WERI-Rb-1 (cell line): ENCODE measurements around the gene SNAI1.
"Not testable (repeated sequence)": the region's sequence is repeated elsewhere in the genome, so short reads cannot be mapped to it uniquely, and the experiment has no call there.

Source experiments
- DNase-seq: peaks from one replicate; pipeline ENCODE4 v3.0.0-alpha.2; 2020
- H3K27ac ChIP-seq: fragments of 250-450 bp; sonication (Bioruptor Pico); 2 replicates; pipeline ENCODE4 v1.5.1; 2020; ENCODE audit warnings: mild to moderate bottlenecking, moderate library complexity
- H3K27me3 ChIP-seq: fragments of 250-450 bp; sonication (Bioruptor Pico); 2 replicates; pipeline ENCODE4 v1.5.1; 2021; ENCODE audit warnings: mild to moderate bottlenecking, low read depth, moderate library complexity; ENCODE audit not compliant: insufficient read depth, severe bottlenecking
- H3K36me3 ChIP-seq: fragments of 250-450 bp; sonication (Bioruptor Pico); 2 replicates; pipeline ENCODE4 v1.5.1; 2020; ENCODE audit warnings: mild to moderate bottlenecking, moderate library complexity
- H3K4me3 ChIP-seq: 2 replicates; pipeline ENCODE4 v1.5.1; 2011; ENCODE audit warnings: low read depth, mild to moderate bottlenecking, control low read depth, low read length
- H3K9me3 ChIP-seq: fragments of 250-450 bp; sonication (Bioruptor Pico); 2 replicates; pipeline ENCODE4 v1.5.1; 2021; ENCODE audit warnings: mild to moderate bottlenecking, moderate library complexity; ENCODE audit not compliant: severe bottlenecking
- TF ChIP-seq, protein P1 (sequence below): IDR thresholded peaks from 2 replicates; pipeline ENCODE4 v1.5.1; 2011; ENCODE audit warnings: low read depth, mild to moderate bottlenecking, control low read depth, inconsistent platforms, low read length

The SNAI1 gene

GRCh38 chr20:49956689-49957088 is 26.1 kb upstream of the SNAI1 start:
- peaks cover 44% of the 10 kb centered on the region for H3K36me3 ChIP-seq
- DNase-seq: no peak
- TF ChIP-seq, protein P1, sequence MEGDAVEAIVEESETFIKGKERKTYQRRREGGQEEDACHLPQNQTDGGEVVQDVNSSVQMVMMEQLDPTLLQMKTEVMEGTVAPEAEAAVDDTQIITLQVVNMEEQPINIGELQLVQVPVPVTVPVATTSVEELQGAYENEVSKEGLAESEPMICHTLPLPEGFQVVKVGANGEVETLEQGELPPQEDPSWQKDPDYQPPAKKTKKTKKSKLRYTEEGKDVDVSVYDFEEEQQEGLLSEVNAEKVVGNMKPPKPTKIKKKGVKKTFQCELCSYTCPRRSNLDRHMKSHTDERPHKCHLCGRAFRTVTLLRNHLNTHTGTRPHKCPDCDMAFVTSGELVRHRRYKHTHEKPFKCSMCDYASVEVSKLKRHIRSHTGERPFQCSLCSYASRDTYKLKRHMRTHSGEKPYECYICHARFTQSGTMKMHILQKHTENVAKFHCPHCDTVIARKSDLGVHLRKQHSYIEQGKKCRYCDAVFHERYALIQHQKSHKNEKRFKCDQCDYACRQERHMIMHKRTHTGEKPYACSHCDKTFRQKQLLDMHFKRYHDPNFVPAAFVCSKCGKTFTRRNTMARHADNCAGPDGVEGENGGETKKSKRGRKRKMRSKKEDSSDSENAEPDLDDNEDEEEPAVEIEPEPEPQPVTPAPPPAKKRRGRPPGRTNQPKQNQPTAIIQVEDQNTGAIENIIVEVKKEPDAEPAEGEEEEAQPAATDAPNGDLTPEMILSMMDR: no peak
- no peaks in the 10 kb centered on the region for H3K9me3 ChIP-seq
- H3K27me3 ChIP-seq: no peaks in the 10 kb centered on the region
- no peak overlapping the region for H3K4me3 ChIP-seq
- H3K27ac ChIP-seq: no peak overlapping the region

DNA sequence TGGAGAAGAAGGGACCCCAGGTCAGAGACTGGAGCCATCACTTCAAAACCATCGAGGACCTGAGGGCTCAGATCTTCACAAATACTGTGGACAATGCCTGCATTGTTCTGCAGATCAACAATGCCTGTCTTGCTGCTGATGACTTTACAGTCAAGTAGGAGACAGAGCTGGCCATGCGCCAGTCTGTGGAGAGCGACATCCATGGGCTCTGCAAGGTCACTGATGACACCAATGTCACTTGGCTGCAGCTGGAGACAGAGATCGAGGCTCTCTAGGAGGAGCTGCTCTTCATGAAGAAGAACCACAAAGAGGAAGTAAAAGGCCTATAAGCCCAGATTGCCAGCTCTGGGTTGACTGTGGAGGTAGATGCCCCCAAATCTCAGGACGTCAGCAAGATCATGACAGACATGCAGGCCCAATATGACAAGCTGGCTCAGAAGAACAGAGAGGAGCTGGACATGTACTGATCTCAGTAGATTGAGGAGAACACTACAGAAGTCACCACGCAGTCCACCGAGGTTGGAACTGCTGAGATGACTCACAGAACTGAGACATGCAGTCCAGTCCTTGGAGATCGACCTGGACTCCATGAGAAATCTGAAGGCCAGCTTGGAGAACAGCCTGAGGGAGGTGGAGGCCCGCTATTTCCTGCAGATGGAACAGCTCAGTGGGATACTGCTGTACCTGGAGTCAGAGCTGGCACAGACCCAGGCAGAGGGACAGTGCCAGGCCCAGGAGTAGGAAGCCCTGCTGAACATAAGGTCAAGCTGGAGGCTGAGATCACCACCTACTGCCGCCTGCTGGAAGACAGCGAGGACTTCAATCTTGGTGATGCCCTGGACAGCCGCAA is 25.5 kb upstream of the SNAI1 start:
- H3K36me3 ChIP-seq: peaks cover 38% of the 10 kb centered on the region
- H3K27me3 ChIP-seq, H3K9me3 ChIP-seq, H3K27ac ChIP-seq, H3K4me3 ChIP-seq: not testable (repeated sequence)
- TF ChIP-seq, protein P1: peak; percentile 17; the same call in 1 of the 2 replicates
- peak; percentile 22 for DNase-seq

- peaks cover 4% of the 10 kb centered on the region for H3K36me3 ChIP-seq
- no peaks in the 10 kb centered on the region for H3K27me3 ChIP-seq
- no peak for DNase-seq
- H3K27ac ChIP-seq: no peak overlapping the region
- TF ChIP-seq, protein P1: no peak
- no peaks in the 10 kb centered on the region for H3K9me3 ChIP-seq
- H3K4me3 ChIP-seq: no peak overlapping the region
Measured at GRCh38 chr20:49961413-49961812, 21.4 kb upstream of the SNAI1 start.

DNA sequence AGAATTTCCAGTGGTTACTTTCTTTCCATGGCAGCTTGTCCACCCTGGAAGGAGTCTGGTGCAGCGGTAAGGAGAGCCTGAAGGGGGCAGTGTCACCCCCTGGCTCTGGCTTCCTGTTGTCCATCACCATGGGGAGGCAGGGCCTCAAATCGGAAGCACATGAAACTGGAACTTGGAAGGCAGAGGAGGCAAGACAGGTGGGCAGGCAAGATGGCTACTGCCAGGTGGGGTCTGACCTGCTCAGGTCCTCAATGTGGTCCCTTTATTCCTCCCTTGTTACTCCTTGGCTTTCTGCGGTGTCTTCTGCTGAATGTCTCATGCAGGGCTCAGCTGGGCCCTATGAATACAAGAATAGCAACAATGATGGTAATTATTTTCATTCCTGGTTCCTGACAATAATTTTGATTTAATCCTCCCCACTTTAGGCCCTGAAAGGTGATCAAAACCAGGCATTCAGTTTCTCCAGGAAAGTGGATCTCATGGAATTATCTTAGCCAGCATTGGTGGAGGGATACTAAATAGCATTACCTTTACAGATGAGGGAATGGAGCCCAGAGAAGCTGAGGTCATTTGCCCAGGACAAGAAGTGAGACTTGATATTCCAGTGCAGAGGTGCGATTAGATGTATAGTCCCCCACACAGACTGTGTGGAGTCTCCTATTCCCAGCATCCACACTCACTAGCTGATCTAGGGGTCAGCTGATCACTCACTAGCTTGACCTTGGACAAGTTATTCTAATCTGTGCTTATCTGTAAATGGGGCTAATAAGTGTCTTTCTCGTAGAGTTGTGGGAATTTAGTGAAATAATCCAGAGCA is 17.6 kb upstream of the SNAI1 start:
- DNase-seq: peak; percentile 77
- H3K27me3 ChIP-seq: no peaks in the 10 kb centered on the region
- no peaks in the 10 kb centered on the region for H3K36me3 ChIP-seq
- H3K4me3 ChIP-seq: no peak overlapping the region
- no peaks in the 10 kb centered on the region for H3K9me3 ChIP-seq
- no peak overlapping the region for H3K27ac ChIP-seq
- TF ChIP-seq, protein P1: peak; percentile 92

GRCh38 chr20:49965781-49966305 is 16.9 kb upstream of the SNAI1 start:
- Histone ChIP-seq H3K4me3 (no peak overlapping the region), H3K27ac (no peak overlapping the region), H3K27me3 (no peaks in the 10 kb centered on the region), H3K36me3 (no peaks in the 10 kb centered on the region), H3K9me3 (no peaks in the 10 kb centered on the region)
- DNase-seq: no peak
- TF ChIP-seq, protein P1: no peak
